Ishikawa (cell line): Measurements from ENCODE around the gene PGM1.

Experiments
- CEBPB ChIP-seq: IDR thresholded peaks from 2 replicates; pipeline ENCODE4 v1.6.1; 2012
- CREB1 ChIP-seq: IDR thresholded peaks from 2 replicates; pipeline ENCODE4 v1.6.1; 2012; ENCODE audit warnings: low read depth
- EGR1 ChIP-seq: IDR thresholded peaks from 2 replicates; pipeline ENCODE4 v1.6.1; 2012
- FOXM1 ChIP-seq: IDR thresholded peaks from 2 replicates; pipeline ENCODE4 v1.6.1; 2012; ENCODE audit warnings: low read depth, borderline replicate concordance
- NFIC ChIP-seq: IDR thresholded peaks from 2 replicates; pipeline ENCODE4 v1.6.1; 2012
- REST ChIP-seq: IDR thresholded peaks from 2 replicates; pipeline ENCODE4 v1.6.1; 2012; ENCODE audit warnings: low read depth, mild to moderate bottlenecking
- ZBTB7A ChIP-seq: IDR thresholded peaks from 2 replicates; pipeline ENCODE4 v1.6.1; 2012; ENCODE audit warnings: low read depth

- no peak for TF ChIP-seq NFIC
- no peak for TF ChIP-seq EGR1
- no peak for TF ChIP-seq CREB1
- TF ChIP-seq FOXM1 = no peak
- no peak for TF ChIP-seq REST
- no peak for TF ChIP-seq CEBPB
- TF ChIP-seq ZBTB7A = no peak
Measured at GRCh38 chr1:63679589-63679988, 86.4 kb downstream of the PGM1 start.
